ENCODE results near the gene C5AR1.
A peak's percentile ranks its signal among the peaks of the same experiment; 100 is the strongest.

The C5AR1 gene

GRCh38 chr19:47351548-47351947, 41.9 kb downstream of the C5AR1 start:
- no peak for DNase-seq
- Histone ChIP-seq H3K27ac (no peak overlapping the region), H3K9me3 (ENCODE audit: severe bottlenecking) (peaks cover 4% of the 10 kb centered on the region), H3K27me3 (ENCODE audit: insufficient read depth, low read depth, severe bottlenecking) (no peaks in the 10 kb centered on the region), H3K36me3 (peaks cover 50% of the 10 kb centered on the region), H3K4me3 (ENCODE audit: low read depth, low read length) (no peak overlapping the region)
- no peak for TF ChIP-seq CTCF (IDR thresholded peaks at IDR 0.05; ENCODE audit: low read depth, low read length)

- H3K4me3 ChIP-seq (ENCODE audit: low read depth, low read length), result no peak overlapping the region
- H3K9me3 ChIP-seq (ENCODE audit: severe bottlenecking), result peaks cover 4% of the 10 kb centered on the region
- DNase-seq, result no peak
- peaks cover 55% of the 10 kb centered on the region for H3K36me3 ChIP-seq
- no peaks in the 10 kb centered on the region for H3K27me3 ChIP-seq (ENCODE audit: insufficient read depth, low read depth, severe bottlenecking)
- no peak for TF ChIP-seq CTCF (IDR thresholded peaks at IDR 0.05; ENCODE audit: low read depth, low read length)
- H3K27ac ChIP-seq, result no peak overlapping the region
Observed at GRCh38 chr19:47352095-47352494, 42.4 kb downstream of the C5AR1 start.

GRCh38 chr19:47353307-47353712, 43.6 kb downstream of the C5AR1 start:
- Histone ChIP-seq H3K36me3 (peaks cover 67% of the 10 kb centered on the region), H3K9me3 (ENCODE audit: severe bottlenecking) (no peaks in the 10 kb centered on the region), H3K27ac (no peak overlapping the region), H3K4me3 (ENCODE audit: low read depth, low read length) (no peak overlapping the region), H3K27me3 (ENCODE audit: insufficient read depth, low read depth, severe bottlenecking) (no peaks in the 10 kb centered on the region)
- DNase-seq, result no peak
- no peak for TF ChIP-seq CTCF (IDR thresholded peaks at IDR 0.05; ENCODE audit: low read depth, low read length)

GRCh38 chr19:47356900-47357299, 47.2 kb downstream of the C5AR1 start:
- TF ChIP-seq CTCF (IDR thresholded peaks at IDR 0.05; ENCODE audit: low read depth, low read length), result no peak
- peaks cover 91% of the 10 kb centered on the region for H3K36me3 ChIP-seq
- H3K27ac ChIP-seq, result no peak overlapping the region
- no peak for DNase-seq
- no peaks in the 10 kb centered on the region for H3K27me3 ChIP-seq (ENCODE audit: insufficient read depth, low read depth, severe bottlenecking)
- no peak overlapping the region for H3K4me3 ChIP-seq (ENCODE audit: low read depth, low read length)
- H3K9me3 ChIP-seq (ENCODE audit: severe bottlenecking), result no peaks in the 10 kb centered on the region

- DNase-seq, result peak; percentile 47
- TF ChIP-seq CTCF (IDR thresholded peaks at IDR 0.05; ENCODE audit: low read depth, low read length), result peak; percentile 49
- H3K36me3 ChIP-seq, result peaks cover 92% of the 10 kb centered on the region
- H3K27me3 ChIP-seq (ENCODE audit: insufficient read depth, low read depth, severe bottlenecking), result no peaks in the 10 kb centered on the region
- peak overlapping the region; percentile 66 for H3K27ac ChIP-seq
- no peaks in the 10 kb centered on the region for H3K9me3 ChIP-seq (ENCODE audit: severe bottlenecking)
- H3K4me3 ChIP-seq (ENCODE audit: low read depth, low read length), result no peak overlapping the region
Observed at GRCh38 chr19:47357788-47358680, 48.4 kb downstream of the C5AR1 start.
